Ectodermal cell (in vitro differentiated cells): ENCODE results near the gene TMEM94.
"Not testable (repeated sequence)": the region's sequence is repeated elsewhere in the genome, so short reads cannot be mapped to it uniquely, and the experiment has no call there.

Source experiments
- H3K27ac ChIP-seq: 2 replicates; pipeline ENCODE4 v1.7.0; 2013; ENCODE audit warnings: mild to moderate bottlenecking, low read depth, low read length; ENCODE audit not compliant: insufficient read depth, poor library complexity, severe bottlenecking
- H3K27me3 ChIP-seq: 2 replicates; pipeline ENCODE4 v1.7.0; 2013; ENCODE audit warnings: mild to moderate bottlenecking, low read length; ENCODE audit not compliant: insufficient read depth, control insufficient read depth, poor library complexity, severe bottlenecking
- H3K36me3 ChIP-seq: one replicate; pipeline ENCODE4 v1.7.0; 2013; ENCODE audit warnings: low read length; ENCODE audit not compliant: control insufficient read depth, insufficient read depth
- H3K4me1 ChIP-seq: one replicate; pipeline ENCODE4 v1.7.0; 2013; ENCODE audit warnings: low read length; ENCODE audit not compliant: control insufficient read depth, insufficient read depth
- H3K4me3 ChIP-seq: 2 replicates; pipeline ENCODE4 v1.7.0; 2013; ENCODE audit warnings: low read depth, low read length, control low read depth; ENCODE audit not compliant: insufficient read depth
- H3K9me3 ChIP-seq: 2 replicates; pipeline ENCODE4 v1.7.0; 2013; ENCODE audit warnings: mild to moderate bottlenecking, low read length, moderate library complexity; ENCODE audit not compliant: control insufficient read depth
- WGBS, 2 experiments: methylation state at CpG; one replicate each; pipeline ENCODE4 v1.1.7; 2013; ENCODE audit warnings: missing lambda C conversion rate in 2 of 2; 5-methylcytosine and 5-hydroxymethylcytosine counted together

Gene TMEM94

DNA sequence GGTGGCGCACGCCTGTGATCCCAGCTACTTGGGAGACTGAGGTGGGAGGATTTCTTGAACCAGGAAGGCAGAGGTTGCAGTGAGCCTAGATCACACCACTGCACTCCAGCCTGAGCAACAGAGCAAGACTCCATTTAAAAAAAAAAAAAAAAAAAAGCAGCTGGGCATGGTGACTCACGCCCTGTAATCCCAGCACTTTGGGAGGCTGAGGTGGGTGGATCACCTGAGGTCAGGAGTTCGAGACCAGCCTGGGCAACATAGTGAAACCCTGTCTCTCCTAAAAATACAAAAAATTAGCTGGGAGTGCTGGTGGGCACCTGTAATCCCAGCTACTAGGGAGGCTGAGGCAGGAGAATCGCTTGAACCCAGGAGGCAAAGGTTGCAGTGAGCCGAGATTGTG lies 10.5 kb upstream of the TMEM94 start:
- not testable (repeated sequence) for H3K4me1 ChIP-seq, H3K36me3 ChIP-seq, H3K4me3 ChIP-seq, H3K27ac ChIP-seq, H3K27me3 ChIP-seq, H3K9me3 ChIP-seq
- 88 to 93% methylated on average over 6 of the region's 6 CpGs for WGBS, 2 experiments

- H3K27ac ChIP-seq, result no peak overlapping the region
- no peaks in the 10 kb centered on the region for H3K36me3 ChIP-seq
- no peaks in the 10 kb centered on the region for H3K4me1 ChIP-seq
- WGBS, 2 experiments, result 88 to 90% methylated on average over 17 of the region's 17 CpGs
- H3K27me3 ChIP-seq, result no peaks in the 10 kb centered on the region
- H3K4me3 ChIP-seq, result no peak overlapping the region
- H3K9me3 ChIP-seq, result no peaks in the 10 kb centered on the region
Measured at GRCh38 chr17:75447951-75448856, 8.2 kb upstream of the TMEM94 start.

GRCh38 chr17:75450270-75450669 lies 6.2 kb upstream of the TMEM94 start:
- H3K27ac ChIP-seq, result no peak overlapping the region
- no peak overlapping the region for H3K4me3 ChIP-seq
- H3K9me3 ChIP-seq, result no peaks in the 10 kb centered on the region
- 93 to 94% methylated on average over 4 of the region's 4 CpGs for WGBS, 2 experiments
- no peaks in the 10 kb centered on the region for H3K36me3 ChIP-seq
- no peaks in the 10 kb centered on the region for H3K27me3 ChIP-seq
- no peaks in the 10 kb centered on the region for H3K4me1 ChIP-seq

GRCh38 chr17:75454193-75454592 lies 2.2 kb upstream of the TMEM94 start:
- Histone ChIP-seq H3K4me1 (peaks cover 7% of the 10 kb centered on the region), H3K4me3 (no peak overlapping the region), H3K27me3 (no peaks in the 10 kb centered on the region), H3K27ac (no peak overlapping the region), H3K9me3 (no peaks in the 10 kb centered on the region), H3K36me3 (no peaks in the 10 kb centered on the region)

GRCh38 chr17:75454672-75455071 lies 1.8 kb upstream of the TMEM94 start:
- WGBS, 2 experiments, result 92 to 93% methylated on average over 3 of the region's 3 CpGs
- H3K27ac ChIP-seq, H3K4me1 ChIP-seq, H3K4me3 ChIP-seq, H3K36me3 ChIP-seq, H3K9me3 ChIP-seq, H3K27me3 ChIP-seq: not testable (repeated sequence)

- H3K27ac ChIP-seq, result peak overlapping the region; percentile 6
- peak overlapping the region; percentile 67 for H3K4me3 ChIP-seq
- WGBS, 2 experiments, result 9 to 19% methylated on average over 12 to 13 of the region's 13 CpGs
- no peaks in the 10 kb centered on the region for H3K36me3 ChIP-seq
- H3K27me3 ChIP-seq, result no peaks in the 10 kb centered on the region
- no peaks in the 10 kb centered on the region for H3K9me3 ChIP-seq
- H3K4me1 ChIP-seq, result peaks cover 7% of the 10 kb centered on the region
Measured at GRCh38 chr17:75456039-75456416, 407 bp upstream of the TMEM94 start.

- peak overlapping the region; percentile 85 for H3K27ac ChIP-seq
- 1 to 2% methylated on average over 38 of the region's 38 CpGs for WGBS, 2 experiments
Measured at GRCh38 chr17:75457047-75457654, 716 bp downstream of the TMEM94 start.

DNA sequence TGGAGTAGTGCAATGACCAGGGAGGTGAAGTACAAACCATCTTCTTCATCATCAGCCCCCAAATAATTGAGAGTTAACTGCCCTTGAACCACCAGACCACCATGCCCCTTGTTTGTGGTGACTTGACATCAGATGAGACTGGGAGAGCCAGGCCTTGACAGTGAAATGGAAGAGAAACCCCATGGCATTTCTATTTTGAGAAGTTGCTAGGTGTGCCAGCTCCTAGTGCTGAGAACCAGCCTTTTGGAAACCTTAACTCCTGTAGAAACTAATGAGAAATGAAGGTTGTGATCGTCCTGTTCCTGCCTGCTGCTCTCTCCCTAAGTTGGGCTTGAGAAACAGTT lies 2.8 kb downstream of the TMEM94 start:
- H3K4me3 ChIP-seq, result no peak overlapping the region
- no peaks in the 10 kb centered on the region for H3K36me3 ChIP-seq
- no peaks in the 10 kb centered on the region for H3K9me3 ChIP-seq
- no peaks in the 10 kb centered on the region for H3K27me3 ChIP-seq
- peaks cover 7% of the 10 kb centered on the region for H3K4me1 ChIP-seq
- no peak overlapping the region for H3K27ac ChIP-seq
- 80 to 81% methylated on average over 1 of the region's 1 CpG for WGBS, 2 experiments

More at GRCh38 chr17:75457047-75457654, 716 bp downstream of the TMEM94 start:
- no peaks in the 10 kb centered on the region for H3K27me3 ChIP-seq
- H3K36me3 ChIP-seq, result no peaks in the 10 kb centered on the region
- peak overlapping the region; percentile 67 for H3K4me3 ChIP-seq
- H3K9me3 ChIP-seq, result no peaks in the 10 kb centered on the region
- peaks cover 7% of the 10 kb centered on the region for H3K4me1 ChIP-seq

DNA sequence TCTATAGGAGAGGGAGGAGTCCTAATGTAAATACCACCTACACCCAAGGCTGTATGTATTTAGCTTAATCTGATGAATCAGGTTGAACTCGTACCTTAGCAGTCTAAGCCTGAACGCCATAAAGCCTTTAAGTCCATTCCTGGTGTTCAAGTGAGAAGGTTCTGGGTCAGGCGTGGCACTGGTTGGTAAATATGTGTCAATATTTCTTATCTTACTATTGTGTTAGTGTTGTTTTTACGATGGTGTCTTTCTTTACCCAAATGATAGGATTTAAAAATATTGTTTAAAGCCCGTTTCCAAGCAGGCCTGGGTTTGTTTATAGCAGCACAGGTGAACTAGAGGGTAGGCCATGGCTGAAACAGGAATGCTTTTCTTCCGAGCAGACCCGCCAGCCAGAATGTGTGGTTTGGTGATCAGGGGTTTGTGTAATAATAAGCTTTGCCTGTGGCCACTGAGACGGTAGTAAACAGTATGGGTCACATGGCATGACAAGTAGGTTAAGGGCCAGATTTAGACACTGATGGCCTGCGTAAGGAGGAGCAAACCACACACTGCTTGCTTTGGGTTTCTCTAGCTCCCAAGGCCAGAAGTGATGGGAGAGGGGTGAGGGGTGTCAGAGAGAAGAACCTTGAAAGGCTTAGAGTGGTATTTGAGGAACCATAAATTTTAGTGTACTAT lies 3.3 kb downstream of the TMEM94 start:
- 95 to 96% methylated on average over 9 of the region's 9 CpGs for WGBS, 2 experiments
- no peak overlapping the region for H3K27ac ChIP-seq
- peaks cover 7% of the 10 kb centered on the region for H3K4me1 ChIP-seq
- H3K27me3 ChIP-seq, result no peaks in the 10 kb centered on the region
- H3K36me3 ChIP-seq, result no peaks in the 10 kb centered on the region
- H3K9me3 ChIP-seq, result no peaks in the 10 kb centered on the region
- H3K4me3 ChIP-seq, result no peak overlapping the region

DNA sequence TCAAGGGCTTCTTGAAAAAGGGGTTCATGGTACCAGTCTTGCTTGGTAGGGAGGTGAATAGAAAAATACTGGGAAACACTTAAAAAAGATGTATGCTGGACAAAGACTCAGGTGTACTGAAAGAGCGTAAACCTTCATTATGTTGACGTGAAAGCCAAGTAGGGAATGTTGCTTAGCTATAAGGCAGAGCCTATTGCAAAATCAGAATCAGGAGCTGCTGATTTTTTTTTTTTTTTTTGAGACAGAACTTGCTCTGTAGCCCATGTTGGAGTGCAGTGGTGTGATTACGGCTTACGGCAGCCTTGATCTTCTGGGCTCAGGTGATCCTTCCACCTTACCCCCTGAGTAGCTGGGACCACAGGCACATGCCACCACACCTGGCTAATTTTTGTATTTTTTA lies 3.9 kb downstream of the TMEM94 start:
- H3K4me3 ChIP-seq, result no peak overlapping the region
- H3K36me3 ChIP-seq, result no peaks in the 10 kb centered on the region
- WGBS, 2 experiments, result 90 to 95% methylated on average over 4 of the region's 4 CpGs
- peaks cover 7% of the 10 kb centered on the region for H3K4me1 ChIP-seq
- H3K27me3 ChIP-seq, result no peaks in the 10 kb centered on the region
- no peak overlapping the region for H3K27ac ChIP-seq
- no peaks in the 10 kb centered on the region for H3K9me3 ChIP-seq
